ENCODE data around the gene RIN3.

DNA sequence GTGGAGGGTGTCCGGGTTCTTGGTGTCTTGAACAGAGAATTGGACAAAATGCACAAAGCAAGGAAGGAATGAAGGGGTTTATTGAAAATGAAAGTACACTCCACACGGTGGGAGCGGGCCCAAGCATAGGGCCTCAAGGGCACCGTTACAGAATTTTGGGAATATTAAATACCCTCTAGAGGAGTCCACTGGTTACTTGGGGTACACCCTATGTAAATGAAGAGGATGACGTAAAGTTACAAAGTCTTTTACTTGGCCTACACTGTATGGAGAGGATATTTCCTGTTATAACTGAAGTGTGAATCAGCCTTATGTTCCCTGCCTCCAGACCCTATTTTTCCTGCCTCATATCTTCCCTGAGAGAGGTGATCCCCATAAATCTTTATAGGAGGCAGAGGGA lies 102.6 kb downstream of the RIN3 start:
- TF ChIP-seq TCF7 (IDR thresholded peaks at IDR 0.05; ENCODE audit: borderline replicate concordance) (no peak), SRF (IDR thresholded peaks at IDR 0.05; ENCODE audit: low read depth in 2 of 2, low read length in 2 of 2) (no peak), POLR2A (IDR thresholded peaks at IDR 0.05; ENCODE audit: low read depth, low read length) (no peak), CTCF (IDR thresholded peaks at IDR 0.05 in 2 of 3, conservative IDR thresholded peaks at IDR 0.05 in 1 of 3; ENCODE audit: control insufficient read depth in 2 of 3, extremely low read depth in 1 of 3, insufficient read depth in 1 of 3, low read depth in 3 of 3, low read length in 3 of 3) (no peak), EZH2 (IDR thresholded peaks at IDR 0.05; ENCODE audit: borderline replicate concordance, control insufficient read depth, low read depth, low read length) (no peak), CHD2 (IDR thresholded peaks at IDR 0.05; ENCODE audit: borderline replicate concordance, low read depth, low read length) (no peak), YY1 (IDR thresholded peaks at IDR 0.05; ENCODE audit: low read depth, low read length) (no peak), MTA3 (IDR thresholded peaks at IDR 0.05; ENCODE audit: borderline replicate concordance, low read length) (no peak), DPF2 (IDR thresholded peaks at IDR 0.05) (no peak)
